IPS-18c (cell line): Measurements from ENCODE around the gene ARFIP2.

ENCODE experiments used
- H3K4me3 ChIP-seq: 2 replicates; pipeline ENCODE4 v1.7.0; 2013; ENCODE audit warnings: low read depth, mild to moderate bottlenecking, low read length, moderate library complexity; ENCODE audit not compliant: insufficient read depth
- H3K9me3 ChIP-seq: one replicate; pipeline ENCODE4 v1.6.1; 2013; ENCODE audit warnings: mild to moderate bottlenecking, low read length, moderate library complexity; ENCODE audit not compliant: control insufficient read depth, insufficient read depth

The ARFIP2 gene

GRCh38 chr11:6488342-6488741 lies 7.2 kb upstream of the ARFIP2 start:
- Histone ChIP-seq H3K4me3 (no peak overlapping the region), H3K9me3 (no peaks in the 10 kb centered on the region)

GRCh38 chr11:6486938-6487337 lies 5.8 kb upstream of the ARFIP2 start:
- no peak overlapping the region for H3K4me3 ChIP-seq
- H3K9me3 ChIP-seq = no peaks in the 10 kb centered on the region

GRCh38 chr11:6486256-6486655 lies 5.1 kb upstream of the ARFIP2 start:
- no peak overlapping the region for H3K4me3 ChIP-seq

GRCh38 chr11:6485661-6486060 lies 4.5 kb upstream of the ARFIP2 start:
- Histone ChIP-seq H3K4me3 (no peak overlapping the region), H3K9me3 (no peaks in the 10 kb centered on the region)

More at GRCh38 chr11:6486256-6486655, 5.1 kb upstream of the ARFIP2 start:
- H3K9me3 ChIP-seq = no peaks in the 10 kb centered on the region

GRCh38 chr11:6483015-6483414 lies 1.9 kb upstream of the ARFIP2 start:
- no peak overlapping the region for H3K4me3 ChIP-seq
- no peaks in the 10 kb centered on the region for H3K9me3 ChIP-seq

- Histone ChIP-seq H3K9me3 (peaks cover 2% of the 10 kb centered on the region), H3K4me3 (peak overlapping the region; percentile 99)
Observed at GRCh38 chr11:6482441-6482840, 1.3 kb upstream of the ARFIP2 start.

GRCh38 chr11:6481924-6482275 lies 769 bp upstream of the ARFIP2 start:
- Histone ChIP-seq H3K4me3 (peak overlapping the region; percentile 99), H3K9me3 (peaks cover 2% of the 10 kb centered on the region)

GRCh38 chr11:6480299-6480914 lies 724 bp downstream of the ARFIP2 start:
- H3K4me3 ChIP-seq = peak overlapping the region; percentile 99
- peaks cover 2% of the 10 kb centered on the region for H3K9me3 ChIP-seq

- H3K4me3 ChIP-seq = no peak overlapping the region
- H3K9me3 ChIP-seq = peaks cover 2% of the 10 kb centered on the region
Observed at GRCh38 chr11:6476571-6476970, 4.6 kb downstream of the ARFIP2 start.

- Histone ChIP-seq H3K9me3 (peaks cover 2% of the 10 kb centered on the region), H3K4me3 (no peak overlapping the region)
Observed at GRCh38 chr11:6475936-6476335, 5.2 kb downstream of the ARFIP2 start.

- Histone ChIP-seq H3K9me3 (peaks cover 2% of the 10 kb centered on the region), H3K4me3 (no peak overlapping the region)
Observed at GRCh38 chr11:6474806-6475500, 6.2 kb downstream of the ARFIP2 start.

GRCh38 chr11:6474413-6474792 lies 6.7 kb downstream of the ARFIP2 start:
- peaks cover 2% of the 10 kb centered on the region for H3K9me3 ChIP-seq
- H3K4me3 ChIP-seq = peak overlapping the region; percentile 71

GRCh38 chr11:6473451-6474412 lies 7.4 kb downstream of the ARFIP2 start, which contains the start of gene TRIM3:
TSS of gene TRIM3 (minus strand) at chr11:6473941. CDS start at chr11:6465695, 8,246 bp downstream.
- Histone ChIP-seq H3K9me3 (peaks cover 2% of the 10 kb centered on the region), H3K4me3 (peak within 1 kb of the TSS; percentile 92)

GRCh38 chr11:6472934-6473333 lies 8.2 kb downstream of the ARFIP2 start:
- peak overlapping the region; percentile 92 for H3K4me3 ChIP-seq
- H3K9me3 ChIP-seq = peaks cover 2% of the 10 kb centered on the region

GRCh38 chr11:6469599-6469998 lies 11.5 kb downstream of the ARFIP2 start:
- no peak overlapping the region for H3K4me3 ChIP-seq
- no peaks in the 10 kb centered on the region for H3K9me3 ChIP-seq

GRCh38 chr11:6468712-6469495 lies 12.2 kb downstream of the ARFIP2 start:
- Histone ChIP-seq H3K9me3 (no peaks in the 10 kb centered on the region), H3K4me3 (no peak overlapping the region)

- Histone ChIP-seq H3K4me3 (no peak overlapping the region), H3K9me3 (no peaks in the 10 kb centered on the region)
Observed at GRCh38 chr11:6459099-6459450, 22.1 kb downstream of the ARFIP2 start.
